ENCODE results near the gene ZNF467.
A peak's percentile ranks its signal among the peaks of the same experiment; 100 is the strongest.

Gene ZNF467

GRCh38 chr7:149774237-149775175, 1.1 kb upstream of the ZNF467 start:
- no peak for TF ChIP-seq CTCF (IDR thresholded peaks at IDR 0.05; ENCODE audit: low read depth, low read length)

GRCh38 chr7:149772956-149773434, 393 bp downstream of the ZNF467 start:
- no peak for TF ChIP-seq CTCF (IDR thresholded peaks at IDR 0.05; ENCODE audit: low read depth, low read length)
- peak overlapping the region; percentile 33 for H3K4me3 ChIP-seq (ENCODE audit: low read depth, low read length)
- in situ Hi-C loops (cut with HindIII; ENCODE audit: low sequenced_read_pairs): no loop called here
- DNase-seq (ENCODE audit: low read depth, low spot score): no peak

More at GRCh38 chr7:149774237-149775175, 1.1 kb upstream of the ZNF467 start:
- H3K4me3 ChIP-seq (ENCODE audit: low read depth, low read length): no peak overlapping the region
- DNase-seq (ENCODE audit: low read depth, low spot score): no peak
- in situ Hi-C loops (cut with HindIII; ENCODE audit: low sequenced_read_pairs): no loop called here

- no peak for TF ChIP-seq CTCF (IDR thresholded peaks at IDR 0.05; ENCODE audit: low read depth, low read length)
- H3K4me3 ChIP-seq (ENCODE audit: low read depth, low read length): peak overlapping the region; percentile 54
- DNase-seq (ENCODE audit: low read depth, low spot score): no peak
- in situ Hi-C loops (cut with HindIII; ENCODE audit: low sequenced_read_pairs): no loop called here
Measured at GRCh38 chr7:149772241-149772955, 990 bp downstream of the ZNF467 start.

GRCh38 chr7:149771720-149772240, 1.6 kb downstream of the ZNF467 start:
- H3K4me3 ChIP-seq (ENCODE audit: low read depth, low read length): peak overlapping the region; percentile 54
- TF ChIP-seq CTCF (IDR thresholded peaks at IDR 0.05; ENCODE audit: low read depth, low read length): no peak
- peak; percentile 74 for DNase-seq (ENCODE audit: low read depth, low spot score)
- in situ Hi-C loops (cut with HindIII; ENCODE audit: low sequenced_read_pairs): no loop called here

- H3K4me3 ChIP-seq (ENCODE audit: low read depth, low read length): peak overlapping the region; percentile 36
- no peak for TF ChIP-seq CTCF (IDR thresholded peaks at IDR 0.05; ENCODE audit: low read depth, low read length)
- no peak for DNase-seq (ENCODE audit: low read depth, low spot score)
- in situ Hi-C loops (cut with HindIII; ENCODE audit: low sequenced_read_pairs): no loop called here
Measured at GRCh38 chr7:149770728-149771636, 2.4 kb downstream of the ZNF467 start.
